Measurements from ENCODE around the gene TRPM4.

- TF ChIP-seq CTCF (conservative IDR thresholded peaks at IDR 0.05 in 1 of 2, IDR thresholded peaks at IDR 0.05 in 1 of 2; ENCODE audit: extremely low read depth in 1 of 2, insufficient read depth in 1 of 2, low read depth in 1 of 2, low read length in 2 of 2) (no peak), EZH2 (IDR thresholded peaks at IDR 0.05; ENCODE audit: borderline replicate concordance, low read length) (no peak)
These were observed 23.1 kb downstream of the TRPM4 start for GRCh38 chr19:49180659-49181058.

Data from mammary epithelial cell (primary cell).